DMS79 treated with DMSO at 0.1 percent for 48 hours (cell line): ENCODE results near the gene RS1.

ENCODE experiments used
- DNase-seq: peaks from one replicate; lab custom pipeline; 2025; lab: John Stamatoyannopoulos, UW

The RS1 gene

GRCh38 chrX:18672008-18672407 lies at the start of gene RS1:
Gene RS1, minus strand, starts transcription at chrX:18672108. Its CDS starts 40 bp downstream, at chrX:18672068.
- no peak for DNase-seq

DNA sequence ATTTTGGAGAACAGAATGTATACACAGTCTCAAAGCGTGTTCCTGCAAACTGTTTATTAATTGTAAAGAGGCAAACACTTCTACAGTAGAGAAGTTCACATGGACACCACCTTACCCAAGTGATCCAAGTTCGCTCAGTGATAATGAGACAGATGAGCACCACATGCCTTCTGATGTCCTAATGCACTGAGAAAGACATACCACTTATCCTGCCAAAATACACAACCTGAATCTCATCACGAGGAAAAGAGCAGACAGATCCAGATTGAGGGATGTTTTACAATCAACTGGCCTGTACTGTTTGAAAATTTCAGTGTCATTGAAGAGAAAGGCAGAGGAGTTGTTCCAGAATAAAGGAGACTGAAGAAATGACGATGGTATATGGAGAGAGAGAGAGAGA lies 47.9 kb upstream of the RS1 start:
- no peak for DNase-seq

- no peak for DNase-seq
These were observed 43.0 kb upstream of the RS1 start for GRCh38 chrX:18714910-18715309.

DNA sequence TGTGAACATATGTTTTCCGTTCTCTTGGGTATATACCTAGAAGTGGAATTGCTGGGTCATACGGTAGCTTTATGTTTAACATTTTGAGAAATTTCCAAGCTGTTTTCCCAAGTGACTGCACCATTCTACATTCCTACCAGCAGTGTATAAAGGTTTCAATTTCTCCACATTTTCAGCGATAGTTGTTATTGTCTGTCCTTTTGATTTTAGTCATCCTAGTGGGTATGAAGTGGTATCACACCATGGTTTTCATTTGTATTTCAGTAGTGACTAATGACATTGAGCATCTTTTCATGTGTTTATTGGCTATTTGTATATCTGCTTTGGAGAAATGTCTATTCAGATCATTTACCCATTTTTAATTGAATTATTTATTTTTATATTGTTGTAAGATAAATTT lies 37.9 kb upstream of the RS1 start:
- DNase-seq: no peak

DNA sequence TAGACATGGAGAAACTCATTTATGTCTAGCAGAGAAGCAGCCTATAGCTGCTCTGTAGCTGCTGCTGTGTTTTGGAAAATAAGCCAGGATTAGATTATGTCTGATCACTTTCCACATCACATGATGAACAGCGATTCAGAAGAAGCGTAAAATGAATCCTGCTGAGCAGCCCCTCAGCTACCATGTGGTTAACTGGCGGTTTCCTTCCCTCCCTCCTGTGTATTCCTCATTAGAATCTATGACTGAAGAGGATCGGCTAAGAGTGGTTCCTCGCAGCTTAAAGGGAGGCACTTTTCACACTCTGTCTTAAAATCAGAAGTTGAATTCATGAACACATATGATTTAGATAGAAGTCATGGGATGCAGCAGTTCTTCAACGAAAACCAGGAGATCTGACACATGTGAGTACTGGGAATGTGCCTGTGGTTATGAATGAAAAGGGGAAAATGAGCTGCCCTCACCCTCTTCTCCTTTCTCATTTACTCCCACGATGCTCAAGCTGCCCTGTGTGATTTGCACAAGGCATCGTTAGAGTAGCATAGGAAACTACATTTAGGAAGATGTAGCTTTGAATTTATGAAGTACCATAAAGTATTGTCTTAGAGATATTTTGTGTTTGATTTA lies 35.6 kb upstream of the RS1 start, which contains the start of gene PPEF1:
TSS of gene PPEF1 (plus strand) at position 220 of the 624 bp plus-strand sequence. CDS start at position 356, 136 bp downstream.
- DNase-seq: no peak

DNA sequence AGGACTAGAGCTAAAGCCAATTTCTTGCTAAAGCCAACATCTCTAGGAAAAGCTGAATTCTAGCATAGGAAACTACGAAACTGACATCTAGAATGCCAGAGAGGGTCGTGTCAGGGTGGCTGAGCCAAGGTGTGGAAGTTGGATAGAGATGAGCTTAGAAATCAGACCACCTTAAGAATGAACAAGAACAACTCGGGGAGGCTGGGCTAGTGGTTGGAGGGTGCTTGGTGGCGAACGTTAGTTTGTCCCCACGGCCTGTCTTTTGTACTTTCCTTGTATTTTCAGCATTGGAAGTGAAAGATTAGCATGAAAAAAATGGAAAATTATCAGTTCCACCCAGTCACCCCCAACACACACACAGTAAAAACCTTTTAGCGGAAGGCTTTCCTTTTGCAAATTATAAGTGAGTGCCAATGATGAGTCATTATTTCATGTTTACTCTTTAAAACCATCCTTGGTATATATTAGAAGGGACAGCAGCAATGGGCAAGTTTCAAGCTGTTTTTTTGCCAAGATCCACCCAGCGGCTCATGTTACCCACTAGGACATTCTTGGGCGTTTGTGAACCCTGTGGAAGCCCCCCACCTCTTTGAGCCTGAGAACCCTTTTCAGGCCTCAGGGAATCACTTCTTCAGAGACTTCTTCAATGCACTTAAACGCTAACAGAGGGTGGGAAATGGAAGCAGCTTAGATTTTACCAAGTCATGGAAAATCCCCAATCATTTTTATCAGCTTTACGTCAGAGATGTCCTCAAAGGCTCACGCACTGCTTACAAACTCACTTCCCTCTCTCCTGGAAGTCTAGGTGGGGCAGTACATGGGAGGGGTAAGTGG lies 30.7 kb upstream of the RS1 start:
- DNase-seq: no peak

DNA sequence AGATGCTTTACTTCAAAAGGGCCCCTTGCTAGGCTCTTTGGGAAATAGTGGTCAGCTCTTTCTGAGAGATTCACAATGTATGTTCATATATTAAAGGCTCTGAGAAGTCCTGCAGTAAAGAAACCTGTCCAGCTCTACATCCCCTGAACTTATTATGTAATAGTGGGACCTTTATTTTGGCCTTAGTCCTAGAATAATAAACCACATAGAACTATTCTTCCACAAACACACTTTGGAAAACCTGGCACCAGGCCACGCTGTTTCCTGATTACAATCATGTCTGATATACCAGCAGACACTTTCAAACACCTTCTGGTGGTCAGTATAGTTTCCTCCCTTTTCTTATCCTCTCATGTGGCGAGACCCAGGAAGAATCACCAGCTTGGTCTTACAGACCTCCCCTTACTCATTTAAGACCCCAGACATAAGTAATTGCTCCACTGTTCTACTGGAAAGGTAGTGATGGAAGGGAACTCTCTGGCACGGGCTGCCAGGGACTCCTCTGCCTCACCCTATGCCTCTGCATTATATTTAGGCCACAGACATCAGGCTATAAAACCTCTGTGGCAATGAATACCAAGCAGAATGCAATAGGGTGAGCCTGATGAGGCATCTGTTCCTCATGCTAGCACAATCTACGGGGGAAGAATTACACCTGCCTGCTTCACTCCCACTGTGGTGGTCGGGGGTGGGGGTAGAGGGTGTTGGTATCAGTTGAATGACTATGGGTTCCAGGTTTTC lies 29.9 kb upstream of the RS1 start:
- DNase-seq: no peak

GRCh38 chrX:18698737-18699650 lies 27.1 kb upstream of the RS1 start:
- no peak for DNase-seq

DNA sequence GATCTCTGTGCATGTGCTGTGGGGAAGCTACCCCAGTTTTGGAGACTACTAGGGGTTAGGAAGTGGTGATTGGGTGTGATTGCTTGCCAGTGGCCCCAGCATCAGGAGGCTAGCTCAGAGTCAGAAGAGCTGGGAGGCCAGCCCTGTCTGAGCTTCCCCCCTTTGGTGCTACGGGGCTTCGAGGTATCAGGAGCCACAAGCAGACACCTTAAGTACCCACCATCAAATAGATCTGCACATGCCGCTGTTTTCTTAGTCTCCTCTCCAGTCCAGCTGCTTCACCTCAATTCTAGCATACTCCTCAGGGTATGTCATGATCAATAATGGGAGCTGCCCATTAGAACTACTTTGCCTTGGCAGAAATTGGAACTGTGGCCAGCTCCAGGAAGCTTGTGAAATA lies 24.7 kb upstream of the RS1 start:
- DNase-seq: no peak

DNA sequence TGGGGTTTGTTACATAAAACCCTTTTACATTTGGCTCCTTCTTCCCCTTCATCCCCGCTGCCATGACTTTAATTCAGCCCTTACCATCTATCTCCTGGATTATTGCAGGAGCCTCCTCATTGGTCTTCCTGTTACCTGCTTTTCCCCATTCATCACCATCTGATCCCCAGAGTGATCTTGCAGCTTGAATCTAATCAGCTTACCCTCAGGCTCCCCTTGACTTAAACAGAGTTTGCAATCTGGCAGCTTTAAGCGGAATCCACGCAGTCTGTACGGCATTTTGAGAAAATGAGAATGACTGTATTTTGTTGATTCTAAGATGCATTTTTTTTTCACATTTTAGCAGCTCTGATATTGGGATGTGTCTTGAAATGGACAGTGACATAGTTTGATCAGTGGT lies 20.6 kb upstream of the RS1 start:
- no peak for DNase-seq

DNA sequence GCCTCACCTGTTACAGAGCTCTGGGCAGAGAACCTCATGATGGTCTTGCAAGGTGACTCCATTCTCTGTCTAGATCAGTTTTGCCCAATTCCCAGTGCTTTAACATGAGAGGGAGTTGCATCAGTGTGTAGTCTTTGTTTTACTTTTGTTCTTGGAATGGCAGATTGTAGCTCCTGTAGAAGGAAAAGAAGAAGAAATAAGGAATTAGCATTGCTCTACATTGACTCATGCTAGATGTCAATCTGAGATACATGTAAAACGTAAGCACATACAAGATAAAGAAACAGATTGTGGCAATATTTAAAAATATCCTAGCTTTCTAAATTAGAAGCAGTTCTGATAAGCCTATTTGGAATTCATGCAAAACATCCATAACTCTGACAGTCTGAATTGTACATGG lies 19.5 kb upstream of the RS1 start:
- no peak for DNase-seq

- no peak for DNase-seq
These were observed 16.1 kb upstream of the RS1 start for GRCh38 chrX:18687856-18688495.

DNA sequence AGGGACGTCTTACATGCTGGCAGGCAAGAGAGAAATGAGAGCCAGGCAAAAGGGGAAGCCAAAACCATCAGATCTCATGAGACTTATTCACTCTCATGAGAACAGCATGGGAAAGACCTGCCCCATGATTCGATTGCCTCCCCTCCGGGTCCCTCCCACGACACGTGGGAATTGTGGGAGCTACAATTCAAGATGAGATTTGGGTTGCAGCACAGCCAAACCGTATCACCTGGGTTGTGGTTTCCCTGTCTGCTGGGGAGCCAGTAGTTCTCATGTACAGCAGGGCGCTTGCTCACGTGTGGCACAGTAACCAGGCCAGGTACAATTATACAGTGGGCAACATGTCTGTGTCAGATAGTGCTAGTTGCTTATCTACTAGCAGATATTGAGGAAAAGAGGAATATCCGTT lies 11.1 kb upstream of the RS1 start:
- no peak for DNase-seq

DNA sequence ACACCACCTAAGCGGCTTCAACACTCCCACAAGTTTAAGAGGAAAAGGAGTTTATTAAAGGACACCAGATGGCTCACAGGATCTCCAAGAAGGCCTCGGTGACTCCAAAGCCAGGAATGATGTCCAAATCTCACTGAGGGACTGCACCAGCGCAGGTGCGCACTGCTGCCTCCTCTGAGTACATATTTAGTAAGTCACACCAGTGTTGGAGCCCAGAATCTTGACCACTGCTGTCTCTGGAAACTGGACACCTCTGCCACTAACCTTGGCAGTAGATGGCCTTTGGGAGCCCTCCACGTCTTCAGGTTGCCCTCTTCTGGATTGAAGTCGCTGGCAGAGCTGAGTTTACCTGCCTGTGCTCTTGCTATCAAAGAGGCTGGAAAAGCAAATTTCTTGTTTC lies 10.1 kb upstream of the RS1 start:
- no peak for DNase-seq

DNA sequence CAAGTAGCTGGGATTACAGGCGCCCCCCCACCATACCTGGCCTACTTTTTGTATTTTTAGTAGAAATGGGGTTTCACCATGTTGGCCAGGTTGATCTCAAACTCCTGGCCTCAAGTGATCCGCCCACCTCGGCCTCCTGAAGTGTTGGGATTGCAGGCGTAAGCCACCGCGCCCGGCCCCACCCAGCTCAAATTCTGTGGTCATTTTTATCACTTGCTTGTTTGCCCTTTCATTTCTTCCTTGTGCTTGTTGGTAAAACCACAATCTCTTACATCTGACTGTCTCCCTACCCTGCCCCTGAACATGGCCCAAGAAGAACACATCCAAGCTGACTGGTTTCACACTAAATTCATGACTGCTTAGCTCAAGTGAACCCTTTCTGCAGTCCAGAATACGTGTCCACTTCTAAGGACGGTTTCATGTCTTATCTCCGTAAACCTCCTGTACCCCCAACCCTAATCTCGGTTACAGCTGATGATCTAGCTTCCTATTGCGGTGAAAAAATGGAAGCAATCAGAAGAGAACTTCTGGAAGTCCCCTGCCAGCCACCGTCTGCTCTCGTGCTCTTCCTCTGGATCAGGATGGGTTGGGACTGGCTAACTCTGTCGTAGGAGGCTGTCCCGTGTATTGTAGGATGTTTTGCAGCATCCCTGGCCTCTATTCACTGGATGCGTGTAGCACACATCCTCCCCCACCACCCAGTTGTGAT lies 5.4 kb upstream of the RS1 start:
- no peak for DNase-seq

DNA sequence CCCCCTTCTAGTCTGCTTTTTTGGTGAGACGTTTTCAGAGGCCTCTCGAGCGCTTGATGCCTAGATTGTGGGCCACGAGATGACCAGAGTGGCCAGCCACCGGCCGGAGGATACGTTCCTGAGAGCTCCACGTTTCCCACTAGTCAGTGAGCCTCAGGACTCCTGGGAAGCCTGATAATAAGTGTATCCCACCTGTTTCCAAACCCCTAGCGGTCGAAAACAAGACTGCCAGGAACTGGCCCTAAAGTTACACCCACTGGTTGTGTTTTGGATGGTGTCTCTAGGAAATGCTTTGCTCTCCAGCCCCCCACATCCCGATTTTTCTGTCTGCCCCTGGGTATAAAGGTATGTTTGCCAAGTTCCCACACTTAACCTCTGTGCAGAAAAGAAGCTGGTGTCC lies 4.6 kb upstream of the RS1 start:
- no peak for DNase-seq

DNA sequence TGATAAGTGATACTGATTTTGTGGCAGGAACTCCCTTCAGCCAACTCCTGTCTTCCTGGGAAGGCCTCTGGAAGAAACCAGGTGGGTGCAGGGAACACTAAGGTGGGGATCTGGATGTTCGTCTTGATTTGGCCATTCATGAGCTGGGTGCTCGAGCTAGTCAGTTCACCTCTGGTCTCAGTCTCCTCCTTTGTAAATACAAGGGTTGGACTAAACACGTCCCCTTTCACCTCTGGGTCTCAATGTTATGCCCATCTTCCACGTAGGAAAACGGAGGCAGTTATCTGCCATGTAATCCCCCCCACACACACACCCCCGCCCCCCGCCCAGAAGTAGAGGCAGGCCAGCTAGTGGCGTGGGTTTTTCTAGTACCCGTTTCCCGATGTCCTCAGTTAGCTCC lies 4.1 kb upstream of the RS1 start:
- DNase-seq: no peak

DNA sequence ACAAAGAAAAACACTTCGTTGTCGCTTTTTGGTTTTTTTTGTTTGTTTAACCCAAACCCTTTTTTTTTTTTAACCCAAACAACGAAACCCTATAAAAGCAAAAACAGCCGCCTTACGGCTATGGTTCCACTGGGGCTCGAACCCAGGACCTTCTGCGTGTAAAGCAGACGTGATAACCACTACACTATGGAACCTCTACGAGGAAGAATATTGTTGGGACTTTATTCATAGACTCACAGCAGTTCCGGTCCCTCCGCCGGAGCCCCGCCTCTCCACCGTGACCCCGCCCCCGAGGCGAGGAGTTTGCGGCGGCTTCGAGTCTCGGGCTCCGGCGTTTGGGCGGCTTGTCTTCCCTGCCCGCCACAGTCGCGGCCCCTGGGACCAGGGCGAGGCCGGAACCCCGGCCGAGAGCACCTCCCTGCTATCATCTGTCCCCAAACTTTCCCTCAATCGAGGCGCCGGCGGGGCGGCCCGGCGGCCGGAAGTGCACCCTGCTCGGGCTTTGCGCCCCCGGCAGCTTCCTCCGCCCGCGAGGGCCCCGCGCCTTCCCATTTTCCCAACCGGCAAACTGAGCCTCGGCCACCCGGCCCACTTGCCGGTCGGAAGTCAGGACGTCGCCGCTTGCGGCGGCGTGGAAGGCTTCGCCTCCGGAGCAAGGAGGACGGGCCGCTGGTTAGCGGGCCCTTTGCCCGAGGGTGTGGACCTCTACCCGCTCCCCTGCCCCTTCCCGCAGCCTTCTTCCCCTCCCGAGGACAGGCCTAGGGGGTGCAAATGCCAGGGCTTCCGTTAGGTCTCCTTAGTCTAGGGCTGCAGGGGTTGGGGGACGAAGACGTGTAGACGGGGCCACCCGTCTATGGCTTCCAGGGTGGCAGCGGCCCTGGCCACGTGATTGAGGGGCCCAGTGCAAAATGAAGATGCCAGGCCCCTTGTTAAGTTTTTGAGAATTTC lies 3.2 kb upstream of the RS1 start:
- peak; percentile 43 for DNase-seq

DNA sequence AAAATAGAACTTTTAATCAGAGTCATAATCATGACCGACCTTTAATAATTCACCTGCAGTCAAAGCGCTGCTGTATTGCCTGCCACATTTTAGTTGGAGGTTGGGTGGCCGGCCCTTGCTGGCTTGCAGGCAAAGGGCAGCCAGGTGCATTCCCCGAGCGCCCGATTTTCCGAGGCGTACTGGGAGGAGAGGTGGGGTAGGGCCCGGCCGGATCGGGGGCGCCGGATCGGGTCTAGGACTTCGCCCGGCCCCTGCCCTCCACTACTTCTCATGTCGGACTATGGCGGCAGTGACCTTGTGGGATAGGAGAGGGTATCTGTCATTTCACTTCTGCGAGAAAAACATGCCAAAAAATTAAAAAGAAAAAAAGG lies 2.5 kb upstream of the RS1 start:
- DNase-seq: no peak
